ENCODE results near the gene B3GNT7.
"Not testable (repeated sequence)": the region's sequence is repeated elsewhere in the genome, so short reads cannot be mapped to it uniquely, and the experiment has no call there.

Gene B3GNT7

DNA sequence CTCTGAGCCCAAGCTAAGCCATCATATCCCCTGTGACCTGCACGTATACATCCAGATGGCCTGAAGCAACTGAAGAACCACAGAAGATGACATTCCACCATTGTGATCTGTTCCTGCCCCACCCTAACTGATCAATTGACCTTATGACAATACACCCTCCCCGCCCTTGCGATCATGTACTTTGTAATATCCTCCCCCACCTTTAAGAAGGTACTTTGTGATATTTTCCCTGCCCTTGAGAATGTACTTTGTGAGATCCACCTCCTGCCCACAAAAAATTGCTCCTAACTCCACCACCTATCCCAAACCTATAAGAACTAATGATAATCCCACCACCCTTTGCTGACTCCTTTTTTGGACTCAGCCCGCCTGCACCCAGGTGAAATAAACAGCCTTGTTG lies 34.9 kb downstream of the B3GNT7 start:
- DNase-seq = not testable (repeated sequence)

DNA sequence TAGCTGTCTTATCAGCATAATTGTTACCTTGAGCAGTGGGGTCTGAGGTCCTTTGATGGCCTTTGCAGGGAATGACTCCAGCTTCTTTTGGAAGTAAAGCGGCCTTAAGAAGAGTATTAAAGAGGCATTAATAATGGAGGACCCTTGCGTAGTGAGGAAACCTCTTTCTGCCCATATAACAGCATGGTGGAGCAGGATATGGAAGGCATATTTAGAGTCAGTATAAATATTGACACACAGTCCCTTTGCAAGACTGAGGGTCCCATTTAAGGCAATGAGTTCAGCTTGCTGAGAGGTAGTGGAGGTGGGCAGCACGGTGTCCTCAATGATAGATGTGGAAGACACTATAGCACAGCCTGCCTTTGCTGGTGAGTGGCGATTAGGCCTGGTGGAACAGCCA lies 36.1 kb downstream of the B3GNT7 start:
- no peak for DNase-seq

DNA sequence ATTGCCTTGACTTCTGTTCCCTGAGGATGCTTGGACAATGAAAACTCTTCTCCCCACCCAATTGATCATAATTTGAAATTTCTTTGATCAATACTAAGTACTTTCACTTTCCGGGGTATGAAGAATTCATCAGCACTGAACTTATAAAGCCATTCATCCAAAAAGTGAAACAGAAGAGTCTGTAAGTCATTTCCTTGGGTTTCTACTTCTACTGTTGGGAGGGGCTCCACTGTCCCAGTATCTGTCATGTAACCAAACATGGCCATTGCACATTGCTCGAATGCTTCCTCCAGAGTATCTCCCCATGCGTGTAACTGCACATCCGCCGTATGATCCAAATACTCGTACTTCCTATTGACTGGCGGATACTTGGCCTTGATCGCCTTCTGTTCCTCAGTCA lies 38.5 kb downstream of the B3GNT7 start:
- DNase-seq = no peak

DNA sequence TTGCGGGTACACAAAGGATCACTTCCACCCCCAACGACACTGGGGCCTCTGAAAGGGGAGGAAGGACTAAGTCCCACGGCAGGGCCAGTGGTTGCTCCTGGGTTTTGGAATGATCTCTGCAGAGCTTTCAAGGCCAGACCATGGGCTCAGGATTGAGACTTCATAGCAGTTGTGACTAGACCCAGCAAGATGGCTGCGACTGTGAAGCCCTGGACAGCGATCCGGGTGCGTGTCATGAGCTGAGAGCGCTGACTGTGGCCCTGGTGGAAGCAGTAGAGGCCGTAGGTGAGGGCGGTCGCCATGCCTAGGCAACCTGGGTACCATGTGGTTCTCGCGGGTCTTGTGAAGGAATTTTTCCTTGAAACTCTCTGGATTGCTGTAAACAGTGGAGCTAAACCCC lies 41.4 kb downstream of the B3GNT7 start:
- DNase-seq = no peak

DNA sequence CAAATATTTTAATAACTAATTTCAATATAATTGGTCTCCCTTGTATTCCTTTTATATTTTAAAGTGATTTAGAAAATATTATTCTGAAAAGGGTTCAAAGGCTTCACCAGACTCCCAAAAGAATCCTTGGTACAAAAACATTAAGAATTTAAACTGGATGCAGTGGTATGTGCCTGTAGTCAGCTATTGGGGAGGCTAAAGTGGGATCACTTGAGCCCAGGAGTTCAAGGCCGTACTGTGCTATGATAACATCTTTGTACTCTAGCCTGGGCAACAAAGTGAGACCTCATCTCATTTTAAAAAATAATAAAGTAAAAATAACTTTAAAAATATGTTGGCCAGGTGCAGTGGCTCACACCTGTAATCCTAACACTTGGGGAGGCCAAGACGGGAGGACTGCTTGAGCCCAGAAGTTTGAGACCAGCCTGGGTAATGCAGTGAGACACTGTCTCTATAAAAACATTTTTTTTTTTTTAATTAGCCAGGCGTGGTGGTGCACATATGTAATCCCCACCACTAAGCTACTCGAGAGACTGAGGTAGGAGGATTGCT lies 54.1 kb downstream of the B3GNT7 start:
- DNase-seq = no peak

DNA sequence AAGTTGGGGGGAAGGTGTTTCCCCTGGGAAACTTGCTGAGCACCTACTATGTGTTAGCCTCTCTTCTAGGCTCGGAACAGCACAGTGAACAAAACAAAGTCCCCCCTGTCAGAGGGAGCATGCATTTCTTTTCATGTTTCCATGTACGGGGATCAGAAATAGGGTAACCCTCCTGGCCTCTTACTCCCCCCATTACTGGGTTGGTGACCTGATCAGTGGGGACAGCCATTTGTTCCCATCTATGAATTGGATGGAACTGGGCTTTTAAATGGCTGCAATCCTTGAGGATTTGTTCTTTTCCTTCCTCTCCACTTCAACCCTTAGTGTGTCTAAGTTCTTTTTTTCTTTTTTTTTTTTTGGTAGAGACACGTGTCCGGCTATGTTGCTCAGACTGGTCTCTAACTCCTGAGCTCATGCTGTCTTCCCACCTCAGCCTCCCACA lies 55.1 kb downstream of the B3GNT7 start:
- no peak for DNase-seq

All from CD4-positive, alpha-beta T cell treated with Interleukin-10 for 1 hour (primary cell).